Measurements from ENCODE around the gene GRIA1.

Gene GRIA1

GRCh38 chr5:153534102-153534501, 43.6 kb downstream of the GRIA1 start:
- DNase-seq = no peak
- in situ Hi-C loops (cut with MboI; ENCODE audit: low pct_unique_long_range_greater_than_20kb, low sequenced_read_pairs) = no loop called here

DNA sequence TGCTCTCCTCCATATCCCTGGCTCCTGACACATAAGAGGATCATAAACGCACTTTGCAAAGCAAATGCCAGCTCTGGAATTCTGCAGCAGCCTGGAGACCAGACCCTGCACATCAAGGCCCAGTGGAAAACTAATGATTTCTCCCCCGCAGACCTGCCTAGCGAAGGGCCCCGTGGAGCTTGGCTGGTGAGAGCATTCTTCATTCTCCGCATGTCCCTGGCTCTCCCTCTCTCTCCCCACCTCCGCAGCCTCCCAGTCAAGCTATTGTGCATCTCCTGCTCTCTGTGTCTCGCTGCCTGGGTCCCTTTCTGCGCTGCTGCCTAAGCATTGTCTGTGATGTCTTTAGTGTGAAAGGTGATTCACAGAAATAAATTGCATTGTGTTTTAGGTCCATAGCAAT, 46.7 kb downstream of the GRIA1 start:
- in situ Hi-C loops (cut with MboI; ENCODE audit: low pct_unique_long_range_greater_than_20kb, low sequenced_read_pairs) = no loop called here
- DNase-seq = no peak

GRCh38 chr5:153539983-153540382, 49.5 kb downstream of the GRIA1 start:
- no peak for DNase-seq
- in situ Hi-C loops (cut with MboI; ENCODE audit: low pct_unique_long_range_greater_than_20kb, low sequenced_read_pairs) = no loop called here

DNA sequence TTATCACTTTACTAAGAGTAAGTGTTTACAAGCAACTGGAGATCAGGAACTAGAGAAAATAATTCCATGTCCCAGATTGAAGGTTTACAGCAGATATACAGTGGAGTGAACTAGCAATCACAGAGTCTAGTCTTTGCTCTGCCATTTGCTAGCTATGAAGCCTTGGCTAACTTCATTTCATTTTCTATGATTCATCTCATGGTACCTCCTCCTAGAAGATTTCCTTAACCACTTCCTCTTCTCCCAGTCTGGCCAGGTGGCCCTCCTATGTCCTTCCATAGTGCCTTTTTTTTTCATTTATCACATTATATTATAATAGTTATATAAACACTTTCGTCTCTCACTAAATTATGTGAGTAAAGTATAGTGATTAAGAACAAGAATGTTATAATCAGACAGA, 52.1 kb downstream of the GRIA1 start:
- in situ Hi-C loops (cut with MboI; ENCODE audit: low pct_unique_long_range_greater_than_20kb, low sequenced_read_pairs) = no loop called here
- DNase-seq = no peak

DNA sequence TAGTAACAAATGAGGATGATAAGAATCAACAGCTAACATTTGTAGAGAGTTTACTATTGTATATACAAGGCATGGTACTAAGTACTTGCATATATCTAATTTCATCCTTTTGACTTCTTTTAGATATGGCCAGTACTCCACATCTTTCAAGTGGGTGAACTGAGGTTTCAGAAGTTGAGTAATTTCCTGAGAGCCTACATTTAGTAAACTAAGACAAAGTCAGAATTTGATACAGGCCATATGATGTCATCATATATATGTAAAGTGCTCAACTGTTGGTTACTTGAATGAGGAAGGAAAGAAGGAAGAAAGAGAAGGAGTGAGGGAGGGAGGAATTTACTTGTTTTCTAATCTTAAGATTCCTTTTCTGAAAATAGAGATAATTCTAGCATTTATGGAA, 52.8 kb downstream of the GRIA1 start:
- in situ Hi-C loops (cut with MboI; ENCODE audit: low pct_unique_long_range_greater_than_20kb, low sequenced_read_pairs) = no loop called here
- DNase-seq = no peak

- DNase-seq = no peak
- in situ Hi-C loops (cut with MboI; ENCODE audit: low pct_unique_long_range_greater_than_20kb, low sequenced_read_pairs) = no loop called here
Measured at GRCh38 chr5:153543959-153544470, 53.5 kb downstream of the GRIA1 start.

DNA sequence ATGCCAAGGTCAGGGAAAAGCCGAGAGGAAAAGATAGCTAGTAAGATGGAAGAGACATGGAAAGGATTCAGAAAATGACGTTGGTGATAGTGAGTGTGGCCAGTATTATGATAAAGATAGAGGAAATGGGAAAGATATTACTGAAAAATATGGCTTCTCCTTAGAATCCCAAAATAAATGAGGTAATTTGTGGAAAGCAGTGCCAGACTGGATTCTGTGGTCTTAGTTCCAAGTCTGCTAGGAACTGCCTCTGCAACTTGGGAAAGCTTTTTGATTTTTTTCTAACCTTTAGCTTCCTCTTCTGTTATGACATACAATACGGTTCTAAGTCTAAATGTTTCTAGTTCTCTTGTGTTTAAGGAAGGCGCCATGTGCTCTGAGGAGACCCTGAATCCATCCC, 54.2 kb downstream of the GRIA1 start:
- in situ Hi-C loops (cut with MboI; ENCODE audit: low pct_unique_long_range_greater_than_20kb, low sequenced_read_pairs) = no loop called here
- DNase-seq = no peak

DNA sequence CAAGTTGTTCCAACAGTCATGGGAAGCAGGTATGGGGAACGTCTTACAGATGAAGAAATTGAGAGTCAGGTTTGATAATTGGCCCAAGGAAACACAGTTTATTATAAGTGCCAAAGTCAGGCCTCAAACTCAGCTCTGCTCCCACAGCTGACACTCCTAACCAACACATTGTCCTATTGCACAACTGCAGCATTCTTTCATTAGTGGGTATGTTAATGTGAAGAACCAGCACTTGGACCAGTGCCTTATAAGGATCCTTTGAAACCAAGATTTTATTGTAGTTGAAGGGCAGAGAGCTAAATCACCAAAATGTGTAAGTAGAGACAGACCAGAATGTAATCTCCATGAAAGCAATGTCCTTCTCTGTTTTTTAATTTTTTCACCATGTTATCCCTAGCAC, 56.1 kb downstream of the GRIA1 start:
- no peak for DNase-seq
- in situ Hi-C loops (cut with MboI; ENCODE audit: low pct_unique_long_range_greater_than_20kb, low sequenced_read_pairs) = no loop called here

GRCh38 chr5:153551537-153552079, 61.1 kb downstream of the GRIA1 start:
- in situ Hi-C loops (cut with MboI; ENCODE audit: low pct_unique_long_range_greater_than_20kb, low sequenced_read_pairs) = no loop called here
- DNase-seq = no peak

- in situ Hi-C loops (cut with MboI; ENCODE audit: low pct_unique_long_range_greater_than_20kb, low sequenced_read_pairs) = no loop called here
- DNase-seq = no peak
Measured at GRCh38 chr5:153552886-153553285, 62.4 kb downstream of the GRIA1 start.

DNA sequence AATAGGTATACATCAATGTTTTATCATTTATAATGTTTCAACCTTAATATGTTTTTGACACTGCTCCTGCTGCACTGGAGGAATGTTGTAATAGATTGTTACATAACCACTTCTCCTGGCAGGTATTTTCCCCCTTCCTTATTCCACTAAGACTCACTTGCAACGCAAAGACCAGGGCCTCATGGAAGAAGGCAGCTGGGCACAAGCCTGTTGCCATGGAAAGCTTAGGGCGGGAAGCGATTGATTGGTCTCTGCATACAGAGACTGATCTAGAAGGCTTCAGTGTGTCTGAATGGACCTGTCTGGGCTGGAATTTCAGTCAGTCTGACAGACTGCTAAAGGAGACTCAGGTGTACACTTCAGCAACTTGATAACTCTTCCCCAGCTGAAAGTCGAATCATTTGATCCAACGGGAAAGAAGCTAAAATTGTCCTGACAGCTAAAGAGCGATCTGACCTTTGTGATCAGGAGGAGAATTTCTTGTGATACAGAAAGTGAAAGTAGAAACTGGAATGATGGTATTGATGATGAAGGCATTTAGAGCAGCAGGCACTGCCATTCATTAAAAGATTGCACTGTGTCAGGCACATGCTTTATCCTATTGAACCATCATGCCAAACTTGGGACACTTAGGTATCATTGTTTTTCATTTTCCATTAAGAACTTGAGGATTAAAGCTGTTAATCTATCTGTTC, 65.1 kb downstream of the GRIA1 start:
- no peak for DNase-seq
- in situ Hi-C loops (cut with MboI; ENCODE audit: low pct_unique_long_range_greater_than_20kb, low sequenced_read_pairs) = no loop called here

- in situ Hi-C loops (cut with MboI; ENCODE audit: low pct_unique_long_range_greater_than_20kb, low sequenced_read_pairs) = no loop called here
Measured at GRCh38 chr5:153558957-153559356, 68.5 kb downstream of the GRIA1 start.

GRCh38 chr5:153559926-153560325, 69.5 kb downstream of the GRIA1 start:
- in situ Hi-C loops (cut with MboI; ENCODE audit: low pct_unique_long_range_greater_than_20kb, low sequenced_read_pairs) = no loop called here
- DNase-seq = no peak

More at GRCh38 chr5:153558957-153559356, 68.5 kb downstream of the GRIA1 start:
- DNase-seq = no peak

DNA sequence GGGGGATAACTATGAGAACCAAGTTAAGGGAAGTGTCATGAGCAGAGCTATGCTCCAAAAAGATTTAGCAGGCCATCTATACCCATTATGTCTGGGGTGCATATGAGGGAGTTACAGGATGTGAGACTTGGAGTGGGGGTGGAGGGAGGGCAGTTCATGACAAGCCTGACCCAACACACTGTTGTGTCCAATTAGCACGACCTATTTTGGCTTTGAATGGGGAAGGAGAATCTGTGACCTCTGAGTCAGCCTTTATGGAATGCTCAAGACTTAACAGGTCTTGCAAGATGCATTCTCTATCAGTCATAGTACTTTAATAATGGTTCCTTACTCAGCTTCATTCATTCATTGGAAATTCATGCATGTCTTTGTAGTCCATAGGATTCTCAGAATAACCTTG, 71.7 kb downstream of the GRIA1 start:
- no peak for DNase-seq
- in situ Hi-C loops (cut with MboI; ENCODE audit: low pct_unique_long_range_greater_than_20kb, low sequenced_read_pairs) = no loop called here

DNA sequence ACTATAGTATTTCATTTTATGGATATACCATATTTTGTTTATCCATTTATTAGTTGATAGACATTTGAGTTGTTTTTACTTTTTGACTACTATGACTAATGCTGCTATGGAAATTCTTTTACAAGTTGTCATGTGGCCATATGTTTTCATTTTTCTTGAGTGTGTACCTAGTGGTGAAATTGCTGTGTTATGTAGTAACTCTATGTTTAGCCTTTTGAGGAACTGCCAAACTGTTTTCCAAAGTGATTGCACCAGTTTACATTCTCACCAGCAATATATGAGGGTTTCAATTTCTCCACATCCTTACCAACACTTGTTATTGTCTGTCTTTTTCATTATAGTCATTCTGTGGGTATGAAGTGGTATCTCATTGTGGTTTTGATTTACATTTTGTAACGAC, 75.4 kb downstream of the GRIA1 start:
- in situ Hi-C loops (cut with MboI; ENCODE audit: low pct_unique_long_range_greater_than_20kb, low sequenced_read_pairs) = no loop called here
- no peak for DNase-seq

DNA sequence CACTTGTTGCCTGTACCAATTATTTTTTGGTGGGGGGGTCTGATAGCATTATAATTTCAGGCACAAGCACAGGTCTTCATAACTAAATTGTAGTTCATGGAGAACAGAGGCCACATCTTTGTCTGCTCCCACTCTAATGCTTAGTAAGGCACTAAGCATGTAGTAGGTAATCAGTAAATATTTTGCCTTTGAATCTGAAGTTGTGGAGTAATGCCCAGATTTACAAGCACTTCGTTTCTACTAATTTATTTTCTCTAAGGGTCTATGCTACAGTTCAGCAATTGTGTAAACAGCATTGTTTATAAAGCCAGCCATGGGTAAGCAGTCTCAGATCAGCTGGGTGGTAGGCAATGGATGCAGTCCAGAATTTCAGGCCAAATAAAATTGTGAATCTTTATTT, 78.6 kb downstream of the GRIA1 start:
- in situ Hi-C loops (cut with MboI; ENCODE audit: low pct_unique_long_range_greater_than_20kb, low sequenced_read_pairs) = no loop called here
- no peak for DNase-seq

GRCh38 chr5:153571162-153571561, 80.7 kb downstream of the GRIA1 start:
- in situ Hi-C loops (cut with MboI; ENCODE audit: low pct_unique_long_range_greater_than_20kb, low sequenced_read_pairs) = no loop called here
- no peak for DNase-seq

- no peak for DNase-seq
- in situ Hi-C loops (cut with MboI; ENCODE audit: low pct_unique_long_range_greater_than_20kb, low sequenced_read_pairs) = no loop called here
Measured at GRCh38 chr5:153572411-153573145, 82.1 kb downstream of the GRIA1 start.

GRCh38 chr5:153573326-153574033, 83.0 kb downstream of the GRIA1 start:
- in situ Hi-C loops (cut with MboI; ENCODE audit: low pct_unique_long_range_greater_than_20kb, low sequenced_read_pairs) = no loop called here
- no peak for DNase-seq

Data from KBM-7 (cell line).